SK-N-SH treated with all-trans-retinoic acid at 6 μM for 48 hours (cell line): ENCODE results near the gene PTPRS.
A peak's percentile ranks its signal among the peaks of the same experiment; 100 is the strongest.

Experiments used
- ATAC-seq: fragments of 200-7000 bp; cut with Tn5 transposase; 3 replicates; pipeline ENCODE4 v1.9.1; 2020; ENCODE audit warnings: mild to moderate bottlenecking, moderate library complexity
- ARNTL ChIP-seq: fragments of 450-650 bp; formaldehyde crosslinking; IDR thresholded peaks from 2 replicates; pipeline ENCODE4 v1.5.0; 2020; ENCODE audit warnings: low read depth, mild to moderate bottlenecking, moderate library complexity, borderline replicate concordance
- BACH2 ChIP-seq: fragments of 250-450 bp; sonication (Bioruptor Pico); IDR thresholded peaks from 2 replicates; pipeline ENCODE4 v1.9.0; 2021; ENCODE audit warnings: mild to moderate bottlenecking, borderline replicate concordance
- CSDC2 ChIP-seq: fragments of 250-450 bp; sonication (Bioruptor Pico); IDR thresholded peaks from 2 replicates; pipeline ENCODE4 v1.5.0; 2020; ENCODE audit warnings: mild to moderate bottlenecking, moderate library complexity
- ESRRG ChIP-seq: fragments of 250-450 bp; sonication (Bioruptor Pico); IDR thresholded peaks from 2 replicates; pipeline ENCODE4 v1.6.1; 2021; ENCODE audit warnings: mild to moderate bottlenecking
- GLIS3 ChIP-seq: fragments of 250-450 bp; sonication (Bioruptor Pico); IDR thresholded peaks from 2 replicates; pipeline ENCODE4 v1.5.0; 2020; ENCODE audit warnings: mild to moderate bottlenecking, moderate library complexity
- ISL1 ChIP-seq: fragments of 250-450 bp; sonication (Bioruptor Pico); IDR thresholded peaks from 2 replicates; pipeline ENCODE4 v2.1.2; 2022; ENCODE audit warnings: mild to moderate bottlenecking, moderate library complexity
- OSR1 ChIP-seq: fragments of 250-450 bp; sonication (Bioruptor Pico); IDR thresholded peaks from 2 replicates; pipeline ENCODE4 v1.8.0; 2022; ENCODE audit warnings: moderate library complexity, mild to moderate bottlenecking, inconsistent platforms
- PPARA ChIP-seq: fragments of 250-450 bp; sonication (Bioruptor Pico); IDR thresholded peaks from 2 replicates; pipeline ENCODE4 v1.5.0; 2020; ENCODE audit warnings: mild to moderate bottlenecking, borderline replicate concordance
- RARB ChIP-seq: fragments of 250-450 bp; sonication (Bioruptor Pico); IDR thresholded peaks from 2 replicates; pipeline ENCODE4 v1.8.0; 2021; ENCODE audit warnings: mild to moderate bottlenecking, moderate library complexity
- SNAI2 ChIP-seq: fragments of 250-450 bp; sonication (Bioruptor Pico); IDR thresholded peaks from 2 replicates; pipeline ENCODE4 v1.5.0; 2020; ENCODE audit warnings: mild to moderate bottlenecking, moderate library complexity
- TCF4 ChIP-seq: fragments of 250-450 bp; sonication (Bioruptor Pico); IDR thresholded peaks from 2 replicates; pipeline ENCODE4 v1.8.0; 2021; ENCODE audit warnings: mild to moderate bottlenecking, moderate library complexity, borderline replicate concordance
- TOX ChIP-seq: fragments of 250-450 bp; sonication (Bioruptor Pico); IDR thresholded peaks from 2 replicates; pipeline ENCODE4 v1.8.0; 2021; ENCODE audit warnings: mild to moderate bottlenecking, moderate library complexity, borderline replicate concordance
- ZC3H10 ChIP-seq: fragments of 250-450 bp; sonication (Bioruptor Pico); IDR thresholded peaks from 2 replicates; pipeline ENCODE4 v1.5.1; 2021; ENCODE audit warnings: mild to moderate bottlenecking, moderate library complexity
- ZFP3 ChIP-seq: fragments of 250-450 bp; sonication (Bioruptor Pico); IDR thresholded peaks from 2 replicates; pipeline ENCODE4 v1.5.0; 2020; ENCODE audit warnings: mild to moderate bottlenecking, moderate library complexity
- ZFP30 ChIP-seq: fragments of 450-650 bp; formaldehyde crosslinking; IDR thresholded peaks from 2 replicates; pipeline ENCODE4 v1.5.0; 2022; ENCODE audit warnings: mild to moderate bottlenecking, moderate library complexity
- ZNF565 ChIP-seq: fragments of 450-650 bp; formaldehyde crosslinking; conservative IDR thresholded peaks from 2 replicates; pipeline ENCODE4 v1.5.0; 2020; ENCODE audit warnings: low read depth, mild to moderate bottlenecking, moderate library complexity
- ZNF70 ChIP-seq: fragments of 450-650 bp; formaldehyde crosslinking; IDR thresholded peaks from 2 replicates; pipeline ENCODE4 v1.5.0; 2020; ENCODE audit warnings: mild to moderate bottlenecking, moderate library complexity
- ZNF8 ChIP-seq: fragments of 450-650 bp; formaldehyde crosslinking; IDR thresholded peaks from 2 replicates; pipeline ENCODE4 v1.5.0; 2020; ENCODE audit warnings: mild to moderate bottlenecking, moderate library complexity
- TF ChIP-seq, protein P1 (sequence below): fragments of 250-450 bp; sonication (Bioruptor Pico); IDR thresholded peaks from 2 replicates; pipeline ENCODE4 v1.8.0; 2021; ENCODE audit warnings: low read depth, mild to moderate bottlenecking, moderate library complexity, borderline replicate concordance
- TF ChIP-seq, protein P2 (sequence below): fragments of 250-450 bp; sonication (Bioruptor Pico); IDR thresholded peaks from 2 replicates; pipeline ENCODE4 v1.5.0; 2020; ENCODE audit warnings: mild to moderate bottlenecking, moderate library complexity
- TF ChIP-seq, protein P3 (sequence below): fragments of 250-450 bp; sonication (Bioruptor Pico); IDR thresholded peaks from 2 replicates; pipeline ENCODE4 v1.8.0; 2020; ENCODE audit warnings: mild to moderate bottlenecking, moderate library complexity, borderline replicate concordance
- TF ChIP-seq, protein P4 (sequence below): fragments of 250-450 bp; sonication (Bioruptor Pico); IDR thresholded peaks from 2 replicates; pipeline ENCODE4 v1.5.1; 2020; ENCODE audit warnings: low read depth, mild to moderate bottlenecking, moderate library complexity

The PTPRS gene

DNA sequence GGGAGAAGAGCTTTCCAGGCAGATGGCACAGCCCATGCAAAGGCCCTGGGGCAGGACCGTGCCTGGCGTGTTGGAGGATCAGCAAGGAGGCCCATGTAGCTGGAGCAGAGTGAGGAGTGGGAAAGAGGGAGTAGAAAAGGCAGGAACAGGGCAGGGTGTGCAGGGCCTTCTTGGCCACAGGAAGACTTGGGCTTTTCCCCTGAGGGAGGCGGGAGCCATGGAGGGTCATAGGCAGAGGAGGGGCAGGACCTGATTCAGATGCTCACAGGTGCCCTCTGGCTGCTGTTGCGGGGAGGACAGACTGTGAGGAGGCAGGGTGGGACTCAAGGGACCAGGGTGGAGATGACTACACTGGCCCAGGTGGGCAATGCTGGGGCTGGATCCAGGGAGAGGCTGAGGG, 13.8 kb upstream of the PTPRS start:
- ATAC-seq = peak; percentile 60
- TF ChIP-seq ISL1 (CRISPR knock-in tag) (no peak), ESRRG (no peak), ZC3H10 (no peak), TCF4 (CRISPR knock-in tag) (no peak), ZNF70 (CRISPR knock-in tag) (no peak), OSR1 (CRISPR knock-in tag) (no peak), BACH2 (CRISPR knock-in tag) (no peak), ZNF8 (CRISPR knock-in tag) (no peak), ZNF565 (CRISPR knock-in tag) (no peak), PPARA (no peak), GLIS3 (no peak), RARB (CRISPR knock-in tag) (no peak), ZFP30 (CRISPR knock-in tag) (no peak), ARNTL (CRISPR knock-in tag) (no peak), TOX (CRISPR knock-in tag) (no peak)
- TF ChIP-seq, protein P1, sequence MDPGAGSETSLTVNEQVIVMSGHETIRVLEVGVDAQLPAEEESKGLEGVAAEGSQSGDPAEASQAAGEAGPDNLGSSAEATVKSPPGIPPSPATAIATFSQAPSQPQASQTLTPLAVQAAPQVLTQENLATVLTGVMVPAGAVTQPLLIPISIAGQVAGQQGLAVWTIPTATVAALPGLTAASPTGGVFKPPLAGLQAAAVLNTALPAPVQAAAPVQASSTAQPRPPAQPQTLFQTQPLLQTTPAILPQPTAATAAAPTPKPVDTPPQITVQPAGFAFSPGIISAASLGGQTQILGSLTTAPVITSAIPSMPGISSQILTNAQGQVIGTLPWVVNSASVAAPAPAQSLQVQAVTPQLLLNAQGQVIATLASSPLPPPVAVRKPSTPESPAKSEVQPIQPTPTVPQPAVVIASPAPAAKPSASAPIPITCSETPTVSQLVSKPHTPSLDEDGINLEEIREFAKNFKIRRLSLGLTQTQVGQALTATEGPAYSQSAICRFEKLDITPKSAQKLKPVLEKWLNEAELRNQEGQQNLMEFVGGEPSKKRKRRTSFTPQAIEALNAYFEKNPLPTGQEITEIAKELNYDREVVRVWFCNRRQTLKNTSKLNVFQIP (CRISPR knock-in tag) = no peak
- TF ChIP-seq, protein P2, sequence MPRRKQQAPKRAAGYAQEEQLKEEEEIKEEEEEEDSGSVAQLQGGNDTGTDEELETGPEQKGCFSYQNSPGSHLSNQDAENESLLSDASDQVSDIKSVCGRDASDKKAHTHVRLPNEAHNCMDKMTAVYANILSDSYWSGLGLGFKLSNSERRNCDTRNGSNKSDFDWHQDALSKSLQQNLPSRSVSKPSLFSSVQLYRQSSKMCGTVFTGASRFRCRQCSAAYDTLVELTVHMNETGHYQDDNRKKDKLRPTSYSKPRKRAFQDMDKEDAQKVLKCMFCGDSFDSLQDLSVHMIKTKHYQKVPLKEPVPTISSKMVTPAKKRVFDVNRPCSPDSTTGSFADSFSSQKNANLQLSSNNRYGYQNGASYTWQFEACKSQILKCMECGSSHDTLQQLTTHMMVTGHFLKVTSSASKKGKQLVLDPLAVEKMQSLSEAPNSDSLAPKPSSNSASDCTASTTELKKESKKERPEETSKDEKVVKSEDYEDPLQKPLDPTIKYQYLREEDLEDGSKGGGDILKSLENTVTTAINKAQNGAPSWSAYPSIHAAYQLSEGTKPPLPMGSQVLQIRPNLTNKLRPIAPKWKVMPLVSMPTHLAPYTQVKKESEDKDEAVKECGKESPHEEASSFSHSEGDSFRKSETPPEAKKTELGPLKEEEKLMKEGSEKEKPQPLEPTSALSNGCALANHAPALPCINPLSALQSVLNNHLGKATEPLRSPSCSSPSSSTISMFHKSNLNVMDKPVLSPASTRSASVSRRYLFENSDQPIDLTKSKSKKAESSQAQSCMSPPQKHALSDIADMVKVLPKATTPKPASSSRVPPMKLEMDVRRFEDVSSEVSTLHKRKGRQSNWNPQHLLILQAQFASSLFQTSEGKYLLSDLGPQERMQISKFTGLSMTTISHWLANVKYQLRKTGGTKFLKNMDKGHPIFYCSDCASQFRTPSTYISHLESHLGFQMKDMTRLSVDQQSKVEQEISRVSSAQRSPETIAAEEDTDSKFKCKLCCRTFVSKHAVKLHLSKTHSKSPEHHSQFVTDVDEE (CRISPR knock-in tag) = no peak
- TF ChIP-seq, protein P3, sequence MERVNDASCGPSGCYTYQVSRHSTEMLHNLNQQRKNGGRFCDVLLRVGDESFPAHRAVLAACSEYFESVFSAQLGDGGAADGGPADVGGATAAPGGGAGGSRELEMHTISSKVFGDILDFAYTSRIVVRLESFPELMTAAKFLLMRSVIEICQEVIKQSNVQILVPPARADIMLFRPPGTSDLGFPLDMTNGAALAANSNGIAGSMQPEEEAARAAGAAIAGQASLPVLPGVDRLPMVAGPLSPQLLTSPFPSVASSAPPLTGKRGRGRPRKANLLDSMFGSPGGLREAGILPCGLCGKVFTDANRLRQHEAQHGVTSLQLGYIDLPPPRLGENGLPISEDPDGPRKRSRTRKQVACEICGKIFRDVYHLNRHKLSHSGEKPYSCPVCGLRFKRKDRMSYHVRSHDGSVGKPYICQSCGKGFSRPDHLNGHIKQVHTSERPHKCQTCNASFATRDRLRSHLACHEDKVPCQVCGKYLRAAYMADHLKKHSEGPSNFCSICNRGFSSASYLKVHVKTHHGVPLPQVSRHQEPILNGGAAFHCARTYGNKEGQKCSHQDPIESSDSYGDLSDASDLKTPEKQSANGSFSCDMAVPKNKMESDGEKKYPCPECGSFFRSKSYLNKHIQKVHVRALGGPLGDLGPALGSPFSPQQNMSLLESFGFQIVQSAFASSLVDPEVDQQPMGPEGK = no peak

DNA sequence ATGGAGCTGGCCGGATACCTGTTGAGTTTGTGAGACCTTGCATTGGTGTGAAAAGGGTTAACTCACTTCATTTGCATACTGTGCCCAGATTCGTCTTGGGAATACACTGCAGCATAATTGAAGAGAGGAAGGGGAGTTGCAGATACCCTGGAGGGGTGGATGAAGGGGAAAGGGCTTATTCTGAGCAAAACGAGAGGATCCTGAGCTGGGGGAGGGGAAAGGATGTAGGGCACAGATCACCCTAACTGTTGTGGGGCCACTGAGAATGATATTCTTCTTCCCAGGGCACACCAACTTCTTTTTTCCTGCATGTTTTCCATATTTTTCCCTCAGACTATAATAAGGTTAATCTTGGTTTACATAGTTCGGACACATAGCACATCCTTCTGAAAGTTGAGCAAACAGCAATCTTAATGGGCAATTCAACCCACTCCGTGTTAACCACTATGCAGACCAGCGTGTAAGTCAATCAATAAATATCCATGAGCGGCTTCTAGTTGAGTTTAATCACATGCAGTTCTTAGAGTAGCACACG, 11.7 kb upstream of the PTPRS start:
- peak; percentile 19; the same call in 2 of the 3 replicates for ATAC-seq
- TF ChIP-seq, protein P4, sequence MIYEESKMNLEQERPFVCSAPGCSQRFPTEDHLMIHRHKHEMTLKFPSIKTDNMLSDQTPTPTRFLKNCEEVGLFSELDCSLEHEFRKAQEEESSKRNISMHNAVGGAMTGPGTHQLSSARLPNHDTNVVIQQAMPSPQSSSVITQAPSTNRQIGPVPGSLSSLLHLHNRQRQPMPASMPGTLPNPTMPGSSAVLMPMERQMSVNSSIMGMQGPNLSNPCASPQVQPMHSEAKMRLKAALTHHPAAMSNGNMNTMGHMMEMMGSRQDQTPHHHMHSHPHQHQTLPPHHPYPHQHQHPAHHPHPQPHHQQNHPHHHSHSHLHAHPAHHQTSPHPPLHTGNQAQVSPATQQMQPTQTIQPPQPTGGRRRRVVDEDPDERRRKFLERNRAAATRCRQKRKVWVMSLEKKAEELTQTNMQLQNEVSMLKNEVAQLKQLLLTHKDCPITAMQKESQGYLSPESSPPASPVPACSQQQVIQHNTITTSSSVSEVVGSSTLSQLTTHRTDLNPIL (CRISPR knock-in tag) = 0 out of 2 replicates have a peak, but pooled peaks have one; percentile 26
- TF ChIP-seq ZFP3 (no peak), ZNF565 (CRISPR knock-in tag) (no peak), ZFP30 (CRISPR knock-in tag) (no peak), OSR1 (CRISPR knock-in tag) (no peak), ESRRG (peak; percentile 91; the same call in 1 of the 2 replicates), ARNTL (CRISPR knock-in tag) (no peak), ZNF70 (CRISPR knock-in tag) (no peak), PPARA (no peak), BACH2 (CRISPR knock-in tag) (no peak), TCF4 (CRISPR knock-in tag) (no peak), ISL1 (CRISPR knock-in tag) (no peak), GLIS3 (peak; percentile 66; the same call in 1 of the 2 replicates), RARB (CRISPR knock-in tag) (no peak), SNAI2 (no peak), CSDC2 (no peak), TOX (CRISPR knock-in tag) (peak; percentile 71; the same call in 1 of the 2 replicates), ZNF8 (CRISPR knock-in tag) (no peak)
- TF ChIP-seq, protein P3 = peak; percentile 90; the same call in 1 of the 2 replicates
- TF ChIP-seq, protein P1 (CRISPR knock-in tag) = no peak
- TF ChIP-seq, protein P2 (CRISPR knock-in tag) = no peak
